Gastrocnemius medialis (tissue), 4 donors: ENCODE data around the gene PLS3.

Experiments used
- CTCF ChIP-seq, 5 experiments: fragments of 450-650 bp in 3 of 5; fragments of 200-600 bp in 2 of 5; sonication (generic) in 2 of 5; IDR thresholded peaks in 4 of 5; conservative IDR thresholded peaks in 1 of 5; 1 replicate in 4 of 5; 2 replicates in 1 of 5; pipeline ENCODE4 v1.5.1; 2016 to 2019; ENCODE audit warnings: antibody characterized with exemption in 5 of 5, mild to moderate bottlenecking in 3 of 5, moderate library complexity in 3 of 5
- POLR2A ChIP-seq, 2 donors: fragments of 450-650 bp; IDR thresholded peaks; one replicate each; pipeline ENCODE4 v1.6.1; 2017; ENCODE audit warnings: antibody characterized with exemption in 2 of 2, mild to moderate bottlenecking in 2 of 2, moderate library complexity in 2 of 2

- TF ChIP-seq CTCF (IDR thresholded peaks at IDR 0.05 in 4 of 5, conservative IDR thresholded peaks at IDR 0.05 in 1 of 5) (no peak), POLR2A (IDR thresholded peaks at IDR 0.05) (no peak)
Observed at GRCh38 chrX:115539841-115540240, 21.1 kb upstream of the PLS3 start.
